GM12878 (cell line): ENCODE data around the gene NFYC. TPM values are rescaled to one million over a fixed set of nuclear protein-coding genes. Genes with fewer than 3 reads are reported as not detected.

Experiments used
- BACH1 ChIP-seq: fragments of 450-650 bp; IDR thresholded peaks from 2 replicates; pipeline ENCODE4 v1.6.1; 2017; ENCODE audit warnings: mild to moderate bottlenecking, borderline replicate concordance
- BCL3 ChIP-seq: IDR thresholded peaks from 2 replicates; pipeline ENCODE4 v1.6.1; 2011; ENCODE audit warnings: borderline replicate concordance, low read depth, mild to moderate bottlenecking, moderate library complexity, low read length; ENCODE audit not compliant: insufficient read depth, poor library complexity, severe bottlenecking
- BCLAF1 ChIP-seq: fragments of 450-650 bp; IDR thresholded peaks from 2 replicates; pipeline ENCODE4 v1.6.1; 2017; ENCODE audit warnings: antibody characterized with exemption, mild to moderate bottlenecking, moderate library complexity
- CREM ChIP-seq: IDR thresholded peaks from 2 replicates; pipeline ENCODE4 v1.6.1; 2014; ENCODE audit warnings: antibody characterized with exemption, low read depth
- ELK1 ChIP-seq: IDR thresholded peaks from 2 replicates; pipeline ENCODE4 v1.6.1; 2012; ENCODE audit warnings: low read depth, low read length, improper control_type of control experiment
- FOXM1 ChIP-seq: IDR thresholded peaks from 2 replicates; pipeline ENCODE4 v1.6.1; 2012; ENCODE audit warnings: low read depth, mild to moderate bottlenecking, inconsistent platforms, low read length, moderate library complexity
- LARP7 ChIP-seq: fragments of 450-650 bp; IDR thresholded peaks from 2 replicates; pipeline ENCODE4 v1.6.1; 2017; ENCODE audit warnings: mild to moderate bottlenecking
- MEF2B ChIP-seq: fragments of 450-650 bp; IDR thresholded peaks from 2 replicates; pipeline ENCODE4 v1.6.1; 2018; ENCODE audit warnings: mild to moderate bottlenecking, moderate library complexity; ENCODE audit not compliant: partially characterized antibody, poor library complexity, severe bottlenecking
- NFYA ChIP-seq: IDR thresholded peaks from 2 replicates; pipeline ENCODE4 v1.6.1; 2011; ENCODE audit warnings: low read depth, mild to moderate bottlenecking, low read length, improper control_type of control experiment, borderline replicate concordance
- NR2F1 ChIP-seq: fragments of 450-650 bp; conservative IDR thresholded peaks from 2 replicates; pipeline ENCODE4 v1.6.1; 2017; ENCODE audit warnings: mild to moderate bottlenecking
- PAX5 ChIP-seq: IDR thresholded peaks from 2 replicates; pipeline ENCODE4 v1.6.1; 2011; ENCODE audit warnings: low read depth, low read length, borderline replicate concordance
- POU2F2 ChIP-seq: IDR thresholded peaks from 3 replicates; pipeline ENCODE4 v1.6.1; 2011; ENCODE audit warnings: low read depth, mild to moderate bottlenecking, low read length, borderline replicate concordance
- RB1 ChIP-seq: fragments of 450-650 bp; formaldehyde crosslinking; IDR thresholded peaks from 2 replicates; pipeline ENCODE4 v1.6.1; 2017; ENCODE audit warnings: mild to moderate bottlenecking, borderline replicate concordance
- RELB ChIP-seq: fragments of 450-650 bp; IDR thresholded peaks from 2 replicates; pipeline ENCODE4 v1.6.1; 2017; ENCODE audit warnings: low read depth, mild to moderate bottlenecking, moderate library complexity
- RFX5 ChIP-seq: IDR thresholded peaks from 2 replicates; pipeline ENCODE4 v1.6.1; 2011; ENCODE audit warnings: low read depth, low read length, improper control_type of control experiment
- SMARCA5 ChIP-seq: fragments of 450-650 bp; IDR thresholded peaks from 2 replicates; pipeline ENCODE4 v1.6.1; 2017; ENCODE audit warnings: mild to moderate bottlenecking
- STAT3 ChIP-seq: IDR thresholded peaks from 2 replicates; pipeline ENCODE4 v1.6.1; 2011; ENCODE audit warnings: low read depth, low read length, improper control_type of control experiment
- TAF1 ChIP-seq: IDR thresholded peaks from 2 replicates; pipeline ENCODE4 v1.6.1; 2011; ENCODE audit warnings: mild to moderate bottlenecking, low read depth, low read length, borderline replicate concordance
- TARDBP ChIP-seq: IDR thresholded peaks from 2 replicates; pipeline ENCODE4 v1.6.1; 2016; ENCODE audit warnings: borderline replicate concordance
- TCF12 ChIP-seq: IDR thresholded peaks from 2 replicates; pipeline ENCODE4 v1.6.1; 2011; ENCODE audit warnings: low read depth, mild to moderate bottlenecking, low read length
- ZSCAN29 ChIP-seq: fragments of 450-650 bp; IDR thresholded peaks from 2 replicates; pipeline ENCODE4 v1.6.1; 2017; ENCODE audit warnings: mild to moderate bottlenecking, moderate library complexity
- ZZZ3 ChIP-seq: IDR thresholded peaks from 2 replicates; pipeline ENCODE4 v1.6.1; 2011; ENCODE audit warnings: low read depth; ENCODE audit not compliant: control insufficient read depth, insufficient read length
- polyA plus RNA-seq, 11 experiments: library from polyadenylated mRNA; depleted of rRNA in 4 of 11; unstranded in 6 of 11; stranded (reverse) in 5 of 11; fragments of >200 nt; fragmentation: Nextera tagmentation in 4 of 11; fragmentation: Illumina TruSeq in 1 of 11; extraction: Ambion mirVana in 4 of 11; extraction: Trizol in 1 of 11; gene quantifications; 1 replicate in 1 of 11; 2 replicates in 10 of 11; pipeline versions ENCODE4 v1.2.1 to v1.2.3, GENCODE V29; 2011 to 2016; ENCODE audit warnings: inconsistent platforms in 2 of 11, missing spikeins in 2 of 11, low read depth in 1 of 11
- total RNA-seq, 4 experiments: library from RNA; depleted of rRNA in 3 of 4; stranded (reverse); fragments of >200 nt in 3 of 4; fragmentation: Illumina TruSeq in 1 of 4; extraction: Trizol in 1 of 4; gene quantifications; 2 replicates each; pipeline versions ENCODE4 v1.2.1 to v1.2.3, GENCODE V29; 2013 to 2021

NFYC gene
- total and polyA plus RNA-seq, 10 of the 15 experiments (the other 5 are each of a cell fraction or from before 2014, with no cell fraction given), result 4.3 to 84.2 (median 58.3) TPM

GRCh38 chr1:40709100-40709801 lies 17.7 kb downstream of the NFYC start (continued):
- TF ChIP-seq BCLAF1 (no peak), SMARCA5 (no peak), BACH1 (no peak), ZZZ3 (no peak), LARP7 (no peak), ELK1 (0 out of 2 replicates have a peak, but pooled peaks have one; percentile 42), RFX5 (peak; percentile 75), TCF12 (no peak), TARDBP (no peak), FOXM1 (no peak), POU2F2 (no peak; the same call in 2 of the 3 replicates), PAX5 (no peak), NR2F1 (peak; percentile 38), STAT3 (0 out of 2 replicates have a peak, but pooled peaks have one; percentile 10), BCL3 (no peak), CREM (peak; percentile 79), TAF1 (peak; percentile 47; the same call in 1 of the 2 replicates), RB1 (no peak), MEF2B (no peak), RELB (peak; percentile 91), ZSCAN29 (no peak), NFYA (peak; percentile 82)
